GM18499 (cell line): Measurements from ENCODE around the gene MIA3.
"Not testable (repeated sequence)": the region's sequence is repeated elsewhere in the genome, so short reads cannot be mapped to it uniquely, and the experiment has no call there.

Source experiments
- ATAC-seq: cut with Tn5 transposase; IDR thresholded peaks from one replicate; pipeline ENCODE4 v1.9.1; 2021; ENCODE audit warnings: moderate number of reproducible peaks; ENCODE audit not compliant: insufficient read depth, unreplicated experiment

Gene MIA3, protein sequence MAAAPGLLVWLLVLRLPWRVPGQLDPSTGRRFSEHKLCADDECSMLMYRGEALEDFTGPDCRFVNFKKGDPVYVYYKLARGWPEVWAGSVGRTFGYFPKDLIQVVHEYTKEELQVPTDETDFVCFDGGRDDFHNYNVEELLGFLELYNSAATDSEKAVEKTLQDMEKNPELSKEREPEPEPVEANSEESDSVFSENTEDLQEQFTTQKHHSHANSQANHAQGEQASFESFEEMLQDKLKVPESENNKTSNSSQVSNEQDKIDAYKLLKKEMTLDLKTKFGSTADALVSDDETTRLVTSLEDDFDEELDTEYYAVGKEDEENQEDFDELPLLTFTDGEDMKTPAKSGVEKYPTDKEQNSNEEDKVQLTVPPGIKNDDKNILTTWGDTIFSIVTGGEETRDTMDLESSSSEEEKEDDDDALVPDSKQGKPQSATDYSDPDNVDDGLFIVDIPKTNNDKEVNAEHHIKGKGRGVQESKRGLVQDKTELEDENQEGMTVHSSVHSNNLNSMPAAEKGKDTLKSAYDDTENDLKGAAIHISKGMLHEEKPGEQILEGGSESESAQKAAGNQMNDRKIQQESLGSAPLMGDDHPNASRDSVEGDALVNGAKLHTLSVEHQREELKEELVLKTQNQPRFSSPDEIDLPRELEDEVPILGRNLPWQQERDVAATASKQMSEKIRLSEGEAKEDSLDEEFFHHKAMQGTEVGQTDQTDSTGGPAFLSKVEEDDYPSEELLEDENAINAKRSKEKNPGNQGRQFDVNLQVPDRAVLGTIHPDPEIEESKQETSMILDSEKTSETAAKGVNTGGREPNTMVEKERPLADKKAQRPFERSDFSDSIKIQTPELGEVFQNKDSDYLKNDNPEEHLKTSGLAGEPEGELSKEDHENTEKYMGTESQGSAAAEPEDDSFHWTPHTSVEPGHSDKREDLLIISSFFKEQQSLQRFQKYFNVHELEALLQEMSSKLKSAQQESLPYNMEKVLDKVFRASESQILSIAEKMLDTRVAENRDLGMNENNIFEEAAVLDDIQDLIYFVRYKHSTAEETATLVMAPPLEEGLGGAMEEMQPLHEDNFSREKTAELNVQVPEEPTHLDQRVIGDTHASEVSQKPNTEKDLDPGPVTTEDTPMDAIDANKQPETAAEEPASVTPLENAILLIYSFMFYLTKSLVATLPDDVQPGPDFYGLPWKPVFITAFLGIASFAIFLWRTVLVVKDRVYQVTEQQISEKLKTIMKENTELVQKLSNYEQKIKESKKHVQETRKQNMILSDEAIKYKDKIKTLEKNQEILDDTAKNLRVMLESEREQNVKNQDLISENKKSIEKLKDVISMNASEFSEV (N-terminal part only)

DNA sequence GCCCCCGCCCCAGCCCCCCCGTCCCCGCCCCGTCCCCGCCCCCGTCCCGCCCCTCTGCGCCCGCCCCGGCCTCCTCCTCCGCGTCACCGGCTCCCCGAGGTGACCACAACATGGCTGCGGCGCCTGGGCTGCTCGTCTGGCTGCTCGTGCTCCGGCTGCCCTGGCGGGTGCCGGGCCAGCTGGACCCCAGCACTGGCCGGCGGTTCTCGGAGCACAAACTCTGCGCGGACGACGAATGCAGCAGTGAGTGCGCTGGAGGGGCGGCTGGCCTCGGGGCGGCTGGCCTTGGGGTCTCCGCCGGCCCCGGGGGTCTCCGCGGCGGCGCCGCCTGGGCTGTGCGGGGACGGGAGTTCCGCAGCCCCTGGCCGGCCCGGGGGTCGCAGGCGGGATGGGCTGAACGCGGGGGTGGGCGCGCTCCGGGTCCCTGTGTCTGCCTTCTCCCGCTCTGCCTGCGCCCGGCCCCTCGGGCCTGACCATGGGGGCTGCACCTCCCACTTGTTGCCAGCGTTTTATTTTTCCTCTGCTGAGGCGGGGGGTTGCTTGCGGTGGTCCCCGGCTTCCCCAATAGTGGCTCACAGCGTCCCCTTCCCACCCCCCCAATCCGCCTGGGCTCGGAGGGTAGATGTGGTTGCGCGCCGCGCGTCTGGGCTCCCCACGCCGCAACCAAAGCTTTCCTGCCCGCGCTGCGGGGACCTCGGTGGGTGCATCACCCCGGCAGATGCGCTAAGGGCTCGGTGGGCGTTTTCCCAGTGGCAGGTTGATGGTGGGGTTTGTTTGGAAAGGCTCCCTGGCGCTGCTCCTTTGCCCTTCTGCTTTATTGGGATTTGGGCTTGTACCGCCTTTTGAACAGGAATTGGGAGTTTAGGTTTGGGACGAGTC is at the start of gene MIA3:
Gene MIA3 (plus strand): TSS at position 97 of the 879 bp plus-strand sequence. CDS start 14 bp downstream, at position 111.
- peak; percentile 7 for ATAC-seq

DNA sequence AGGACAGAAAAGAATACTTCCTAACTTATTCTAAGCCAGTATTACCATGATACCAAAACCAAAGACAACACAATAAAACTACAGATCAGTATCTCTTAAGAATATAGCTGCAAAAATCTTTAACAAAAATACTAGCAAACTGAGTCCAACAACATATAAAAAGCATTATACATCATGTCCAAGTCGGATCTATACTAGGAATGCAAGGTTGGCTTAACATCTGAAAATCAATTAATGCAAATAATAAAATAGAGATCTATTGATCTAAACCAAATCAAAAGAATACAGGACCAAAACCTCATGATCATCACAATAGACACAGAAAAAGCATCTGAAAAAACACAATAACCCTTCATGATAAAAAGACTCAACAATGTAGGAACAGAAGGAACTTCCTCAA is 47.1 kb upstream of the MIA3 start:
- no peak for ATAC-seq

DNA sequence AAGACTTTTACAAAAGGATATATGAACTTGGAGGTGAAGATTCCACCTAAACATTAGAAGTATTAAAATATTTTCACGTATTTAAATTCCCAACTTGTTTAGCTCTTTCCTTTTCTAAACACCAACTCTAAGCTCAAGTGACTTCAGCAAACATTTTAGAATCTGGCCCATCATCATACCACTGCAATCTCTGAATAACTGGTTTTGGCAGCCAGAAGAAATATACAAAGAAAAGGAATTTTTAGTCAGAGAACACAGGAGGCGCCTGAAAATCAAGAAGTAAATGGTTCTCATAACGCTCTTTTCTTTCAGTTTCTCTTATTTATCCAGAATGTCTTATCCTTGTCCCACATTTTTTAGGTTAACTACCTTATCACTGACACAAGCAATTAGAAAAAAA is 38.6 kb upstream of the MIA3 start:
- ATAC-seq = no peak

DNA sequence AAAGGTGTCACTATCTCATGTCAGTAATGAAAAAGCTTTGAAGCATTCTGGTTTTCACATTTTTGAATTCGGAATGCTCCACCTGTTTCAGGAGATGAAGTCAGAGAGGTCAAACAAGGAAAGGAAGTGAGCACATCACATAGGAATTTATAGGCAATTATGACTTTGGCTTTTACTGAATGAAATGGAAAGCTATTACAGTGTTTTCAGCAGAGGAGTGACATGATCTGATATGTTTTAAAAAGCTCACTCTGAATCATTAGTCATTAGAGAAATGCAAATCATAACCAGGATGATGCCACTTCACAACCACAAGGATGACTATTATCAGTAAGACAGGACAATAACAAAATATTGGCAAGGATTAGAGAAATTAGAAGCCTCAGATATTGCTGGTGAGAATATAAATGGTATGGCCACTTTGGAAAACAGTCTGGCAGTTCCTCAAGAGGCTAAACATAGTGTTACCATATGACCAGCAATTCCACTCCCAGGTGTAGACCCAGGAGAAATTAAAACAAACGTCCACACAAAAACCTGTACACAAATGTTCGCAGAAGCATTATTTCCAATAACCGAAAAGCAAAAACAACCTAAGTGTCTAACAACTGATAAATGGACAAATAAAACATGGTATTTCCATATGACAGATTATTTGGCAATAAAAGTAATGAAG is 35.7 kb upstream of the MIA3 start:
- peak; percentile 49 for ATAC-seq

DNA sequence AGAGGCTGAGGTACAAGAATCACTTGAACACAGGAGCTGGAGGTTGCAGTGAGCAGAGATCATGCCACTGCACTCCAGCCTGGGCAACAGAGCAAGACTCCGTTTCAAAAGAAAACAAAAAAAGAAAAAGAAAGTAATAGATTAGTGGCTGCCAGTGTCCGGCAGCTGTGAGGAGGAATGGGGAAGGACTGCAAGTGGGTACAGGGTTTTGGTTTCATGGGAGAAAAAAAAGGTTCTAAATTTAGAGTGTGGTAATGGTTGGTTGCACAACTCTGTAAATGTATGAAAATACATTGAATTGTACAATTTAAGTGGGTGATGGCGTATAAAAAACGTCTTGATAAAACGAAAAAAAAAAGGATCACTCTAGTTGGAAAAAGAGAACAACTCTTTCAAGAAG is 34.8 kb upstream of the MIA3 start:
- ATAC-seq = peak; percentile 69

DNA sequence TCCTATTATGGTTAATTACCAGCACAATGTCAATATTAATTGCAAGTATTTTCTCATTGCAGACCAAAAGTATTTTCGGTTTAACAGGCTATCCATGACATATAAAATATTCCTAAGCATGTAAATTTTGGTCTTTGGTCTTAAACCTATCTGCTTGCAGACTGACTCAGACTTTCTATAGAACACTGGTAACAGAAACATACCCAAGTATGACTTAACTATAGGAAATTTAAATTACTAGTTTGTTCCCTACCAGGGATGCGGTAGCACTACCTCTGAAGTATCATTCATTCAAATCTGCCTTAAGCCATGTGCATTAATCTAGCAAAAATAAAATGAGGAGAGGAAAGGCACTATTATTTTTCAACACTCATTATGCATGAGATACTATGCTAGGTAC is 31.1 kb upstream of the MIA3 start:
- no peak for ATAC-seq

DNA sequence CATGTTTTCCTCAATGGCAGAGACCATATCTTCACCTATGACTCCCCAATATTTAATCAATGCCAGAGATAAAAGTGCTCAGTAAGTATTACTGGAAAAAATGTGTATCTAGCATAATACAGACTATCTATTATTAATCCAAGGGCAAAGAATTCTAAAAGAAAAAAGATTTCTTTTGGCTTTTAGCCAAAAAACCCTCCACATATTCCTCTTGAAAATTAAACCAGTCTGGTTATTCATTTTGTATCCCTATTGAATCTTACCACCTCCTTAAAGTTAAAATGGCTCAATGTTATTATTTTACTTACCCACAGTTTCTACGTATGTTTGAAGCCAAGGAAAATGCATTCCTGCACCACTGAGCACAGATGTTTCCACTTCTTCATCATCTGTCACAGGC is 29.8 kb upstream of the MIA3 start:
- no peak for ATAC-seq

DNA sequence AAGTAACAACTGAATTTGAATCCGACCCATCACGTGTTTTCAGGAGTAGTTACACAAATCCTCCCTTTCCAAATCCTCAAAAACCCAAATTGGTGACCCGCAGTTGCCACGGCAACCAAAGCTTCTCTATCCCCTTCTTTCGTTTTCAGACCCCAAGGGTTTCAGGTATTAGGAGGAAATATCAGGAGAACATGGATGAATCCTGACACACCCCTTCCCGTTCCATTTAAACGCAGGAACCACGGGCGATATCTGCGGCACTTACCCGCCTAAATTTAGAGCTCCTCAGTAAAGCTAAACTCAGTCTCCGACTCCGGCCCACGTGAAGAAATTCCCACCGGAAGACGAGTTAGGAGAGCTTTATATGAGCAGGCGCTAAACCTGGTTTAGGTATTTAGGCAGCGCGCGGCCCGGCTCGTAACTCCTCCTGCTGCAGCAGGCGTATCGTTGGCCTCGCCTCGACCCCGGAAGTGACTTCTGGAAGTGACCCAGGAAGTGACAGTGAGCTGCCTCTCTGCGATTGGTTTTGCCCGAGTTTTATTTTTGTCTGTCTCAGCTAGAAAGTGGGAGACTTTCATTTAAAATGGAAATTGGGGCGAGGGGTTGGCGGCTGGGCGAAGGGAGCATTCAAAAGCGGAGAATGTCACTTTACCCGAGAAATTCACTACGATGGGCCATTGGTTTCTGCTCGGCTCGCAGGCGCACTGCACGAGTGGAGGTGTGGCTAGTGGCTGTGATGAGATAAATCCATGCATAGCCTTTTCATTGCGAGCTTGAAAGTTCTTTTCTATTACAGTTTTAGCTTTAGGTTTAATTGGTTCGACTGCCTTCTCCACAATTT is 28.2 kb upstream of the MIA3 start, which contains the start of gene TAF1A:
Gene TAF1A (minus strand): TSS at position 472 of the 841 bp plus-strand sequence.
- ATAC-seq = peak; percentile 88

DNA sequence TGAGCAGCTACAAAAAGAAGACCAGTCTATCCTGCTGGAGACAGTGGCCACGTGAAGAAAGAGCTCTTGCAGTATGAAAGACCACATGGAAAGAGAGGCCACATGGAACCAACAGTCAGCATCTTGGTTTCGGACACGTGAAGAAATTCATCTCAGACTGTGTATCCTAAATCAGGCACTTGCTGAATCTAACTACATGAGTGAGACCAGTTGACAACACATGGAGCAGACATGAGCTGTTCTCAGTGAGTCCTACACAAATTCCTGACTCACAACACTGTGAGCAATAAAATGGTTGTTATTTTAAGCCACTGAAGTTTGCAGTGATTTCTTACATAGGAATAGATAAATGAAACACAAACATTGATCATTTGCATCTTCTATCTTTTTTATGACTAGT is 25.7 kb upstream of the MIA3 start:
- ATAC-seq = no peak

DNA sequence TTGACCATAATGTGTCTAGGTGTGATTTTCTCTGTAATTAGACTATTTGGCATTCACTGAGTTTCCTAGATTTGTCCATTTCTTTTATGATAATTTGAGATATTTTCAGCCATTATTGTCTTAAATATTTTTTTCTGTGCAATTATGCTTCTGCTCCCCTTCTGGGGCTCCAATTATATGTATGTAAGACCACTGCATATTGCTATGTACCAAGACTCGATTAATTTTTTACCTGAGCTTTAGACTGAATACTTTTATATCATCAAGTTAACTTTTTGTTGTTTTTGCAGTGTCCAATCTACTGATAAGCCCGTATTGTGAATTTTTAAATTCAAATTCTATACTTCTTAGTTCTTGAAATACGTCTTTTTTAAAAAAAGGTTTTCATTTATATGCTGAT is 23.1 kb upstream of the MIA3 start:
- ATAC-seq = no peak

DNA sequence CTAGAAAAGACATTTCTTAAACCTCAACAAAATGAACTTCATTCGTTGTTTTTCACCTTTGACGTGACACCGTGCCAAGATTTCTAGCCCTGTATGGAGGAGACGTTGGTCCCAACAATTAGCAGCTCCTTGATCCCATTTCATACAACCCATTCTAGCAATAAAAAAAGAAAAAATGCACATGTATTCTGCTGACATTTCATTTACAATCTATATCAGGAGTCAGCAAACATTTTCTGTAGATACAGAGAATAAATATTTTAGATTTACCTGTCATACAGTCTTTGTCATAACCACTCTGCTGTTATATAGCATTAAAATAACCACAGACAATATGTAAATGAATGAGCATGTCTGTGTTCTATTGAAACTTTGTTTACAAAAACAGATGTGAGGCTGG is 21.2 kb upstream of the MIA3 start:
- ATAC-seq = no peak

DNA sequence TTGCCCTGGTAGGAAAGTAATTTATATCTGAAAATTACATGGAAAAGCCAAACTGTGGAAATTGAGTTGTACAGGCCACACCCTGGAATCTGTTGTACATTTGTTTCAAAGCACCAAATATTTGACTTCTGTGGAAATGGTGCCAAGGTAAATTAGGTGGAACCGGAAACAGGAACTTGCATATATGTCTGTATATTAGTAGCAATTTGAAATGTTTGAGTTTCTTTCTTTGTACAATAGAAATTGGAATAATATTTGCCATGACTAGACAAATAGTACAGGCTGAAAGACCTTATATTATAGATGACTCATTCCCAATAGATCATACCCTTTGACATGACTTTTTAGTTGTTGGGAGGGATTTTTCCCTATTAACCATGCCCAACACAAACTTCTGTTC is 17.6 kb upstream of the MIA3 start:
- ATAC-seq = no peak

DNA sequence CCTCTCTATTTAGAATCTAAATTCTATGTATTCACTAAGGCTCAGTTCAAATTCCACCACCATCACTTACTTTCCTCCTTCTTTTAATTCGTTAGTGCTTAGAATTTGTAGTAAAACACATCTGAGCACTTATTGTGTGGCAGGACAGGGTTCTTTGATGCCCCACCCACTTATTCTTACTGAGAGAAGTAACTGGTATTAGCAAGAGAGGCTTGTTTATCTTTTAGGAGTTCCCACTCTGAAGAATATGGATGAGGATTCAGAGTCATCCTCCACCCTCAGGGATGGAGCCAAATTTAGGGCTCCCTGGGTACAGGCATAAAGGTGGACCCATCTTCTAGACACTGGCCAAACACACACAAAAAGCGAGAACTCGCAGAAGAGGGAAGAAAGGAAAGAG is 16.6 kb upstream of the MIA3 start:
- ATAC-seq = no peak

DNA sequence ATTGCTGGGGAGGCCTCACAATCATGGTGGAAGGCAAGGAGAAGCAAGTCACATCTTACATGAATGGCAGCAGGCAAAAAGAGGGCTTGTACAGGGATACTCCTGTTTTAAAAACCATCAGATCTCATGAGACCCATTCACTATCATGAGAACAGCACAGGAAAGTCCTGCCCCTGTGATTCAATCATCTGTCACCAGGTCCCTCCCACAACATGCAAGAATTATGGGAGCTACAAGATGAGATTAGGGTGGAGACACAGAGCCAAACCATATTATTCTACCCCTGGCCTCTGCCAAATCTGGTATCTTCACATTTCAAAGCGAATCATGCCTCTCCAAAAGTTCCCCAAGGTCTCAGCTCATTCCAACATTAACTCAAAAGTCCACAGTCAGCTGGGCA is 11.1 kb upstream of the MIA3 start:
- ATAC-seq = no peak

DNA sequence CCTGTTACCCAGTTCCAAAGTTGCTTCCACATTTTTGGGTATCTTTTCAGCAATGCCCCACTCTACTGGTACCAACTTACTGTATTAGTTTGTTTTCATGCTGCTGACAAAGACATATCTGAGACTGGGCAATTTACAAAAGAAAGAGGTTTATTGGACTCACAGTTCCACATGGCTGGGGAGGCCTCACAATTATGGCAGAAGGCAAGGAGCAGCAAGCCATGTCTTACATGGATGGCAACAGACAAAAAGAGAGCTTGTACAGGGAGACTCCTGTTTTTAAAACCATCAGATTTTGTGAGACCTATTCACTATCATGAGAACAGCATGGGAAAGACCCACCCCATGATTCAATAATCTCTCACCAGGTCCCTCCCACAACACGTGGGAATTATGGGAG is 8.8 kb upstream of the MIA3 start:
- ATAC-seq = not testable (repeated sequence)

DNA sequence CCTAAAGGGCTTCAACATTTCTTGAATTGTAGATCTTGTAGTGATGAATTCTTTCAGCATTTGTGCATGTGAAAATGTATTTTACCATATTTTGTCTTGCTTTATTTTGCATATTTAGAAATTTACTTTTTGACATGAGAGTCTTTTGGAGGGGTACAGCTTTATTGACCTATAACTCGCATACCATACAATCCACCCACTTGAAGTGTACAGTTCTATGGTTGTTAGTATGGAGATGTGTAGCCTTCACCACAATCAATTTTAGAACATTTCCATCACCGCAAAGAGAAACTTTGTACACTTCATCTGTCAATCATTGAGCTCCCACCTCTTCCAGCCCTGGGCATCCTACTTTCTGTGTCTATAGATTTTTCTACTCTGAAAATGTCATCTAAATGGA is 7.2 kb upstream of the MIA3 start:
- ATAC-seq = no peak

DNA sequence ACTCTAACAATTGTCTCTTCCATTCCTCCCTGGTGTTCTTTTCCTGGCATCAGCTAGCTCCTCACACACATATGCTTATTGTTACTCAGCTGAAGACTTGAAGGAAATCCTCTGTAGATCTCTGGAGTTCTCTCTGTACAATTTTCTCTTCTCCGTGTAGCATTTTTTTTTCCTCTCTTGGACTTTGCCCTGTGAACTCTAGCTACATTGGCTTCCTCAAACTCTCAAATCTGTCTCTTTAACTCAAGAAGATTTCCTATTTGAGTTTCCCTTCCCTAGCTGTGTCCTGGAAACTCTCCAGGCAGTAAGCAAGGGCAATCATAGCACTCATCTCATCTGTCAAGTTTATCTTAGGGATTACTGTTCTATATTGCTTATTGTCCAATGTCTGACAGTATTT is 4.3 kb upstream of the MIA3 start:
- no peak for ATAC-seq

DNA sequence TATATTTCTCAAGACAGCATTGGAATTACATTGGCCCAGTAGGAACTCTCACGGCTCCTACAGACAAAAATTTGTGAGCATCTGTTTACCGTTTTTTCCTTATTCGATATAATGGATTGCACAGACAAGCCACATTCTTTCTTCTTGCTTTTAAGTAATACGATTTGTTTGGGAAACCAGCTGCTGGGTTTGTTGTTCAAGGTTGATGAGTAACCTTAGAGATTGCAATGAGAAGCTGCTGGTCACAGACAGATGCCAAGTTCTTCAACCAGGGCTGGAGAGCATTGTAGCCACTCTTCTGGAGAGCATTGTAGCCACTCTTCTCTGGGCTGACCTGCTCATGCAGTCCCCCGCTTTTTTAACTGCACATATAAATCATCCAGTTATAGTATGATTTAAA is 1.4 kb upstream of the MIA3 start:
- no peak for ATAC-seq
